WI38 (cell line): ENCODE results near the gene LEKR1.

Experiments
- H3K4me3 ChIP-seq: 2 replicates; pipeline ENCODE4 v1.5.1; 2011; ENCODE audit warnings: low read depth, mild to moderate bottlenecking, control low read depth, low read length
- CTCF ChIP-seq: IDR thresholded peaks from 2 replicates; pipeline ENCODE4 v1.5.1; 2012; ENCODE audit warnings: low read depth, mild to moderate bottlenecking, control low read depth, low read length

Gene LEKR1

DNA sequence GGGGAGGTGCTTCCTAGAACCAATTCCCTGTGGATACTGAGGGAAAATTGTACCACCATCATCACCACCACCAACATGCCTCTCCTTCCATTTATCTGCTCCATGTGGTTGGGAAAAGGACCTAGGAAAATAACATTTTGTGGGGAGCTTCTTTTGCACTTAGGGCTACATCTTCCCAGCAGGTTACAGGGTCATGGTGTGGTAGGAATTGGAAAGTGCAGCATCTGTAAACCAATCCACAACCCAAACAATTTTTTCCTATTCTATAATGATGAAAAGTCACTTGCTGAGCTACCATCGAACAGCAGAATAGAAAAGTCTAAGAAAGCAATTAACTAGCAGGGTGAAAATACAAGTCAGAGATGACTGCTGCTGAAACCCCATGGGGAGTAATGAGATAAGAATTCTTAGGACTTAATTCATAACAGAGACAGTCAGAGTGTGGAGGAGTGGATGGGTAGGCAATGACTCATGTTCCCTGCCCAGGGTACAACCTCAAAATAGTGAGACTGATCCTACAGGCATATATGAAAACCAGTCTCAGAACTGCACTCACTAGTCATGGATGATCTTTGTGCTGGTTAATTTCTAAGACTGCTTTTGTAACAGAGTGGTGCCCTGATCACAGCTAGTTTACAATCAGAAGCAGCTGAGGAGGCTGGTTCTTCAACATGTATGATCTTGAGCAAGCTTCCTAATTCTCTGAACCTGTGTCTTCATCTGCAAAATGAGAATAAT, 38.1 kb upstream of the LEKR1 start:
- no peak overlapping the region for H3K4me3 ChIP-seq
- no peak for TF ChIP-seq CTCF

DNA sequence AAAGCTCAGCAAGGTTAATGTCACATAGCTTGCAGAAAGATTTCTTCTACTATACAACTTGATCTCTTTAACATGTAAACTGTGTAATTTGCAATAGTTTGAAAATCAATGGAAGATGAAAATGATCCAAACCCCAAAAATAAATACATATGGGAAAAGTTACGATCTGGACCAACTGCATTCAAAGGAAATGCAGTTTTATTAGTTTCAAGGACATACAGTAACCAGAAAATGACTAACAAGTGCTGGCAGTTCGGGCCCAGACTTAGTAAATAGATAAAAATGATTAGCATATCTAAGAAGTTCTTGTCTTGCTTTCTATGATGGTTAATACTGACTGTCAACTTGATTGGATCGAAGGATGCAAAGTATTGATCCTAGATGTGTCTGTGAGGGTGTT, 37.3 kb upstream of the LEKR1 start:
- no peak for TF ChIP-seq CTCF

GRCh38 chr3:156790156-156790555, 36.0 kb upstream of the LEKR1 start:
- no peak overlapping the region for H3K4me3 ChIP-seq
- TF ChIP-seq CTCF, result no peak

More for the DNA sequence above, 37.3 kb upstream of the LEKR1 start:
- H3K4me3 ChIP-seq, result no peak overlapping the region

DNA sequence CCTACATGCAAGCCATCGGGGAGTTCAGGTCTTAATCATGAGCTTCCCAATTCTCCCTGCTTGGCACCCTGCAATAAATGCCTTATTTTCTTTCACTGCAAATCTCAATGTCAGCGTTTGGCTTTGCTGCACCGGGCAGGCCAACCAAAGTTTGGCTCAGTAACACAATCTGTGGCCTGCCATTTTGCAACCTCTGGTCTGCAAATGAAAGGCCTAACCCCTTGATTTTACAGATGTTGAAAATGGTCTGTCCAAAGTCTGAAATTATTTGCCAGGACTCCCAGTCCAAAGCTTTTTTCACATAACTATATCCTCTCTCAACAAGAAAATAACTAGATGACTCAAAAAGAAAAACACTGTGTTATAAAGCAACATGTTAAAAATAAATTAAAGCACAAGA, 34.0 kb upstream of the LEKR1 start:
- TF ChIP-seq CTCF, result no peak
- no peak overlapping the region for H3K4me3 ChIP-seq

GRCh38 chr3:156792536-156792935, 33.6 kb upstream of the LEKR1 start:
- no peak overlapping the region for H3K4me3 ChIP-seq
- no peak for TF ChIP-seq CTCF

DNA sequence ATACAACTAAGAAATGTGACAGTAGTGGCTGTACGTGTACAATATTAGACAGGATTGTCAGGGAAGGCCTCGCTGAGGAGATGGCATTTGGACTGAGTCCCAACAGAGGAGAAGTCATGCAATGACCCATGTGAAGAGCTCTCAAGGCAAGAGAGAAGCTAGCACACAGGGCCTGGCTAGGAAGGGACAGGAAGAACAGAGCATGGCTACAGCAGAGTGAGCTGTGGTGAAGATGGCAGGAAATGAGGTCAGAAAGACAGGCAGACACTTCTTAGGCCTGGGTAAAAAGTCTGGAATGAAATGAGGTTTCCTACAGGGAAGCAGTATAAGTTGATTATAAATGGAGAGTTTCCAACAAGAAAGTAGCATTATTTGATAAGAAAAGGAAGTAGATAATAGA, 33.2 kb upstream of the LEKR1 start:
- TF ChIP-seq CTCF, result no peak
- no peak overlapping the region for H3K4me3 ChIP-seq

GRCh38 chr3:156793400-156793799, 32.8 kb upstream of the LEKR1 start:
- H3K4me3 ChIP-seq, result no peak overlapping the region
- TF ChIP-seq CTCF, result no peak
